Fibroblast of gingiva (primary cell): ENCODE data around the gene ZNF281.
A peak's percentile ranks its signal among the peaks of the same experiment; 100 is the strongest.

Experiments
- DNase-seq: peaks from one replicate; pipeline ENCODE4 v3.0.0-alpha.2; 2011; ENCODE audit warnings: low read depth

The ZNF281 gene

GRCh38 chr1:200391747-200392146, 18.1 kb downstream of the ZNF281 start:
- DNase-seq: no peak

GRCh38 chr1:200388791-200389190, 21.0 kb downstream of the ZNF281 start:
- DNase-seq: no peak

- no peak for DNase-seq
Measured at GRCh38 chr1:200386416-200386815, 23.4 kb downstream of the ZNF281 start.

DNA sequence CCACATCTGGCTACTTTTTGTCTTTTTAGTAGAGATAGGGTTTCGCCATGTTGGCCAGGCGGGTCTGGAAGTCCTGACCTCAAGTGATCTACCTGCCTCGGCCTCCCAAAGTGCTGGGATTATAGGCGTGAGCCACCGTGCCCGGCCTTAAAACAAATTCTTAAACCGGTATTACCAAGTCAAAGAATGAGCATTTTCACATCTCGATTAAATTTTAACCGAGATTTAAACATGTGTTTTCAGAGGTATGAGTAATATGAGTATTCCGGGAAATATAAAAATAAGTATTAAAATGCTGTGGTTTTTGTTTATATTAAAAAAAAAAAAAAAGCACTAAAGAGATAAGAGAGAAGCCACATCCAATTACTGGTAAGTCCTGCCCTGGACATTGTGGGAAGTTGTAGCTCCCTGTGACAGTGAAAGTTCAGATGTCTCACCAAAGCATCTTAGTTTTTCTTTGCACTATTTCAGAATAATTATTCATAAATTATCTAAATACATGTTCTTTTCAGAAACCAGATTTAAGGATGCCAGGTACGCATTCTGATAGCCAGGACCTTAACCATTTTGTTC, 24.9 kb downstream of the ZNF281 start:
- DNase-seq: no peak

- DNase-seq: no peak
Measured at GRCh38 chr1:200381256-200381984, 28.4 kb downstream of the ZNF281 start.

DNA sequence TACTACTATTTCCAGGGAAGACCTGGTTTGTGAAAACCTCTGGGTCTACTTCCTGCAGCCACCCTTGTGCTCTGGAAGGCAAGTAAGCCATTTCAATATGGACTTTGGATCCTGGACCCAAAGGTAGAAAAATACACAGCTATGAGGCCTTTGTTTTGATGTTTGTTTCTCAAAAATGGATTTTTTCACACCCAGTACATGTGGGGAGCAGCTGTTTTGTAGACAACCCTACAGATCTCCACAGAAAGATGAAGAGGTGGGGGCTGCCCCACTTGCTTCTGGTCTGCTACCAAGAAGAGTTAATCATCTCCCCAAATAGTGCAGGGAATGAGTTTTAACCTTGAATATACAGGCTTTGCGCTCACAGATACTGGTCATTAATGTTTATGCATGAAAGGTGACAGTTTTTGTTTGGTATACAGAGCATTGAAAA, 29.2 kb downstream of the ZNF281 start:
- DNase-seq: no peak

DNA sequence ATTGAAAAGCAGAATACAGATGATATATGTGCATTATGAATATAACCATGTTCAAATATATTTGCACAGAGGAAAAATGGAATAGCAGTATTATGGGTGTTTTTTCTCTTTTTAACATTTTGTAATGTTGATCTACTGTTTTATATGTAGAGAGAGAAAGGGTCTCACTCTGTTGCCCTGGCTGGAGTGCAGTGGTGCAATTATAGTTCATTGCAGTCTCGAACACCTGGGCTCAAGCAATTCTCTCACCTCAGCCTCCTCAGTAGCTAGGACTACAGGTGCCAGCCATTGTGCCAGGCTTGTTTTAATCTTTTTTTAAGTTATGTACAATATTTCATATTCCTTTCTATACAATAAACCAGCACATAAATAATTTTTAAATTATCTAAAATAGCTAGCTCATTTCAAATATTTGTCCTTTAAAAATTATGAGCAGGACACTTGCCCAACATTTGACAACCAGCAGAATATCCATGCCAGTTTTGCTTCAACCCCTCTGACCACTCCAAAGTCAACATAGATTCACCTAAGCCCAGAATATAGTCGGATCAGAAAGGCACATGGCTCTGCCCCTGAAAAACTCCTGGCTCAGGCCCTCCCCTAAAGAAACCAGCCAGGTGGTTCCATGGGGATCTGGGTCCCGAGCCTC, 29.8 kb downstream of the ZNF281 start:
- DNase-seq: no peak

DNA sequence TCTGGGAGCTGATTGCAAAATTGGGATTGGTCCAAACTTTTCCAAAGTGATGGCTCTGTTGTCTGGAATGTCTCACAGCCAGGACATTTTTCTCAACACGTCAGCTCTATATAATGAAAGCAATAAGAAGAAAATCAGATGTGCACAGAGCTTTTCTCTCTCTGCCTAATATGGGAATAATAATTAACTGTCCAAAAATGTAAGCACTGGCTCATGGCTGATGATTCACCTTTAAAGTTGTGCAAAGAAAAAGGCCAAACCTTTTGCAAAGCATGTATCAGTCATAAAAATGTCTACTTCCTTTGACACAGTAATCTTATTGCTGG, 30.4 kb downstream of the ZNF281 start:
- DNase-seq: peak; percentile 80

DNA sequence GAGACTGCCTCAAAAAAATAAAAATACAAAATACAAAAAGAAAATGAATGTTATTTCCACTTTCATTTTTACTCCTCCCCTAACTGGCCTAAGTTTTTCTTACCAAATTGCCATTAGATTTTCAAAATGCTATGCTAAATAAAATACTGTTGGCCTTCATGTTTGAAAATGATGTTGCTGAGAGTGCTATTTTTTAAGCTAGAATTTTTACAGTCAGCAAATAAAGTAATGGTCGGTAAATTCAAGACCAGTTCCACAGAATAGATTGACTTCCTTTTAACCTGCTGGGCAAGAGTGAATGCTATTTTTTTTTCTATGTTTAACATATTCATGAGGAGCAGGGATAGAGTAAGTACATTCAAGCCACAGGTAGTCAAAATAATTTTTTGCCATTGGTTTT, 31.7 kb downstream of the ZNF281 start:
- DNase-seq: no peak

- DNase-seq: no peak
Measured at GRCh38 chr1:200376528-200376927, 33.3 kb downstream of the ZNF281 start.

- DNase-seq: no peak
Measured at GRCh38 chr1:200374569-200375295, 35.1 kb downstream of the ZNF281 start.

DNA sequence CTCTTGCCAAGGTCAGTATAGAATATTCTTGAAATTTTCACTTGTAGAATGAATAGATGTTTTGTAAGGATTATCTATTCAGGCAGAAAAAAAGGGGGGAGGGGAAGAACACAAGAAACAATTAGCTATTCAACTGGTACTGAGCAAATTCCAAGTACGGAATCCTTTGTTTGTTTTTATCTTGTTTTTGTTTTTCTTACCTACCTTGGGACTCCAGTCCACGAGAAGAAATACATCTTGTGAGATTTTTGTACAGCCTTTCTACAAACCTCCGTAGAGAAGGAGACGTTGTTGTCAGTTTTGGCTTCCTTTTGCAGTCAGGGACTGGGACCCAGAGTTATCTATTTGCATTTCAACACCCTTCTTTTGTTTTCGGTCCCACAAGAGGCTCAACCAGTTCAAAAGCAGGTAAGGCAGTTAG, 36.0 kb downstream of the ZNF281 start:
- no peak for DNase-seq

GRCh38 chr1:200372885-200373181, 37.0 kb downstream of the ZNF281 start:
- no peak for DNase-seq

DNA sequence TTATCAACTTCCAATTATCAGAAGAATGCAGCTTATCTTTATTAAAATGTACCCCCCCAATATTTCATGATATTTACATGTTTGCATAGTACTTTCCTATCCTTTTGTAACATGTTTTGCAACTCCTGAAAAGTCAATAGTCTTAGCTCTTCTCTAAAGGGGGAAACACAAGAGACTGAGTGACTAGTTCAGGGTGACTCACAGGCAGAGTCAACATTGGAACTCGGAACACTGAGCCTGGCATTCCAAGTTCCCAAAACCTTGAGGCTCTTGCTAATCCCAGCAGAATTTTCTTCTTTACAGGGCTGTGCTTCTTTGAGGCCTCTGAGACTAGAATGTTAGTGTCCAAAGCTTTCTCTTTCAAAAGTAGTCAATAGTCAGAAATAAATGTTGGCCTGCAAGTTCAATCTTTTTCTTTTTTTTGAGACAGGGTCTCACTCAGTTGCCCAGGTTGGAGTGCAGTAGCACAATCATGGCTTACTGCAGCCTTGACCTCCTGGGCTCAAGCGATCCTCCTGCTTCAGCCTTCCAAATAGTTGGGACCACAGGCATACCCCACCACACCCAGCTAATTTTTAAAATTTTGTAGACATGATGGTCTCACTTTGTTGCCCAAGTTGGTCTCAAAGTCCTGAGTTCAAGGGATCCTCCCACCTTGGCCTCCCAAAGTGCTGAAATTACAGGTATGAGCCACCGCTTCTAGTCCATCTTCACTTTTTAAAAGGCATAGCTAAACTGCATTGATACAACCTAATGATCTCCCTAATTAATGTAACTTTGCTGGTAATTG, 37.5 kb downstream of the ZNF281 start:
- DNase-seq: peak; percentile 47

- DNase-seq: no peak
Measured at GRCh38 chr1:200369706-200370105, 40.1 kb downstream of the ZNF281 start.

DNA sequence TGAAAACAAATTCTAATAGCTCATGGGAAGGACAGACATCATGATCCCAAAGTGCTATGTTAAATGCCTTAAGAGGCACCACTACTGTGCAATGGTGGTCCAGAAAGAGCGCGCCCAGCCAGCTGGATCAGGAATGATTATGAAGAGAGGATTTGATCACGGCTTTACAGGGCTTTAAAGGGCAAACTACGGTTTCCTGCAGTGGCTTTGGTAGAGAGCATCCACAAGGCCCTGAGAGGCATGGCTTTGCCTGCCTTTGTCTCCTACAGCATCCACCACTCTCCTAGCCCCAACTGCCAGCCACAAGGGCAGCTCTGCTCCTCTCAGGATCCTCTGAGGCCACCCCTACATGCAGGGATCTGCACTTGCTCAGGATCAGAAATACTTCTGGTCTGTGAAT, 40.7 kb downstream of the ZNF281 start:
- DNase-seq: no peak

DNA sequence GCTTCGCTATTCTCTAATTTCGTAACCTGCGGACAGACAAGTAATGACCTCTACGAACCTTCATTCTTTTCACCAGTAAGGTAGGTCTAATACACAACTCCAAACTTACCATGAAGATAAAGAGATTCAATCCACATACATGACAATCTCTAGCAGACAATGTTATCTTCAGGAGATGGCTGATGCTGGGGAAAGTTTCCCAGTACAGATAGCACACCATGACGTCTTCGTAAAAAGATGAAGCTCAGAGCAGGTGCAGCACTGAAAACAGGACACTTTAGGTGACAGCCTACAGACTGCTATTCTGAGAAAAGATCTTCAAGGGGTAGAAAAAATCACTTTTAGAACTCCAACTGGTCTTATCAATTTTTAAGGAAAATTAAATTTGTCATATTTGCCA, 41.3 kb downstream of the ZNF281 start:
- DNase-seq: no peak

DNA sequence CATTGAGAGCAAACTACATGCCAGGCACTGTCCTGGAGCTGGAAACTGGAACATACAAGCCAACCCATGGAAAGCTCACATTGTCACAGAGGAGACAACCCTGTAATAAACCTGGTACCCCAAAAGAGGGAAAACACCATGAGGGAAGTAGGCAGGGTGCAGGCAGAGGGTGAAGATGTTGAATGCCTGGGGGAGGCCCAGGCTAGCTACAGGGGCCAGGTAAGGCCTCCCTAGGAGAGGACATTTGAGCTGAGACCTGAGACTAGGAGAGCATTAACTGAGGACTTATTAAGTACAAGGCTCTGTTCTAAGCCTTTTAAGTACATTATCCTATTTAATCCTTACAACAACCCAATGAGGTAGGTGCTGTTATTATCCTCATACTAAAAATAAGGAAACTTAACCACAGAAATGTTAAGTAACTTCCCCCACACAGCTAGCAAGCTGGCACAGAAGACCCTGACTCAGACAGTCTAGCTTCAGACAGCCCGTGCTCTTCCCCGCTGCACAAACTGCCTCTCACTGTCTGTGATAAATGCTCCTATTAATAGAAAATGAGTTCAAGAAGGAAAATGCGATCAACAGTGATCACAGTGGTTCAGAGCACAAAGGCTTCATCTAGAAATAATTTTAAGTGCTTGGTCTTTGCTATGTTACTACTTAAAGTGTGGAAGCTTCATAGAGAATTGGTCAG, 41.8 kb downstream of the ZNF281 start:
- DNase-seq: no peak

DNA sequence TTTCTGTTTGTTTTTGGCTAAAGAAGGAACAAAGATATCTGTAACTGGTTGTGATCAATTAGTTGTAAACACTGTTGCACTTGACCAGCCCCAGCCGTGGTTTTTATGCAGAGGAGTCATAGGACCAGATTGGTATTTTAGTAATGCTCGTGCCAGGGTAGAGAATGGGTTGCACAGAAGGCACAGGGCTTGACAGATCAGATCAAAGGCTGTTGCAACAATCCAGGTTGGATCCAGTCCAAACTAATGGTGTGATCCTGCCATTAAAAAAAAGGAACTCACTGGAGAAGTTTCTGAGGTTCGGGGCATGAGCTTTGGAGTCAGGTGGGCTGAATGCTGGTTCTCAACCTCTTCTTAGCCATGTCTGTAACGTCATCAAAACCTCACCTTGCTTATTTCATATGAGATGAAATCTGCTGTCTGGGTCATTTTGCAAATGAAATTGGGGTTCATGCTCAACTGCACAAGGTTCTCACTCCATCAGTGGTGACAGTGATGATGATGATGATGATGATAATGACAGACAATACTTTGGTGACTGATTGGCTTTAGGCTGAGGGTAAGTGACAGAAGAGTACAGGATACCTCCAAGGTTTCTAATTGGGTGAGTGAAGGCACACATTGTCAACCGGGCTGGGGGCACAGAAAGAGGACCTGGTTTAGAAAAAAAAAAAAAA, 43.1 kb downstream of the ZNF281 start:
- DNase-seq: no peak

GRCh38 chr1:200365897-200366426, 43.9 kb downstream of the ZNF281 start:
- DNase-seq: no peak

DNA sequence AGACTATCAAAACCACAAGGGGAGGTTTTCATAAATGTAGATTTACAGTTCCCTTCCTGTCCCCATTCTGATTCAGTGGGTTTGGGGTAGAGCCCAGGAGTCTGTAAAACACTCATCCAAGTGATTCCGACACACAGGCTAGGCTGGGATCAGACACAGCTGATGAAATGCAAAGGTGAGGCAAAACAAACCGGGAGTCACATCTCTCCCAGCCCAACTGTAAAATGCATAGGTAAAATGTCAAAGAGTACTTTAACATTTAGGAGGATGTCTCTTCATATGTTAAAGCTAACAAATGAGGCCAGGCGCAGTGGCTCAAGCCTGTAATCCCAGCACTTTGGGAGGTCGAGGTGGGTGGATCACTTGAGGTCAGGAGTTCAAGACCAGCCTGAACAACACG, 45.0 kb downstream of the ZNF281 start:
- DNase-seq: no peak
